HepG2 (cell line): Measurements from ENCODE around the gene ELP5. TPM values are rescaled to one million over a fixed set of nuclear protein-coding genes. Genes with fewer than 3 reads are reported as not detected.

Source experiments
- ATAC-seq: fragments of 200-7000 bp; cut with Tn5 transposase; 3 replicates; pipeline ENCODE4 v1.9.1; 2020; ENCODE audit warnings: mild to moderate bottlenecking, moderate library complexity
- BruUV-seq: library from RNA; stranded (reverse); fragments of 400-500 nt; replicated peaks from 2 replicates; lab custom pipeline; 2021; lab: Mats Ljungman, UMichigan
- CTCF ChIA-PET: fragments of 300-600 bp; formaldehyde crosslinking; extraction: SDS; loops from one replicate; lab custom pipeline; 2021; ENCODE audit warnings: low total read pairs, inconsistent platforms, low intra/inter-chr PET ratio; lab: Yijun Ruan, JAX
- POLR2A ChIA-PET: fragments of 350-600 bp; sonication (Branson Sonifier 250); formaldehyde crosslinking; loops from one replicate; lab custom pipeline; 2020; ENCODE audit warnings: antibody characterized with exemption, inconsistent platforms; lab: Yijun Ruan, JAX
- DNase-seq: peaks from one replicate; pipeline ENCODE4 v3.0.0-alpha.2; 2015; ENCODE audit warnings: low spot score
- FAIRE-seq: peaks from 3 replicates; lab custom pipeline; 2011; peaks lifted over from hg19 to GRCh38; lab: Jason Lieb, UNC
- H2AFZ ChIP-seq: one replicate; pipeline ENCODE4 v1.6.1; 2011; ENCODE audit warnings: low read length, inconsistent platforms
- H3K27ac ChIP-seq: fragments of 300-600 bp; 3 replicates; pipeline ENCODE4 v1.8.0; 2011; ENCODE audit warnings: mixed run types, mild to moderate bottlenecking, mixed read lengths, low read length, inconsistent platforms; ENCODE audit not compliant: insufficient read depth; ENCODE audit errors: extremely low read length
- H3K27me3 ChIP-seq, 2 experiments: fragments of 200-600 bp in 1 of 2; 2 replicates in 1 of 2; 3 replicates in 1 of 2; pipeline versions ENCODE4 v1.6.0 to v1.8.0; 2011; ENCODE audit warnings: low read length in 2 of 2, mild to moderate bottlenecking in 2 of 2, moderate library complexity in 2 of 2, inconsistent platforms in 1 of 2; ENCODE audit not compliant: insufficient read depth in 2 of 2, control insufficient read depth in 1 of 2
- H3K36me3 ChIP-seq, 2 experiments: fragments of 200-600 bp in 1 of 2; replicated peaks in 1 of 2; 2 replicates in 1 of 2; 3 replicates in 1 of 2; pipeline versions ENCODE4 v1.5.1 to v1.8.0; 2011; ENCODE audit warnings: low read length in 2 of 2, inconsistent platforms in 1 of 2; ENCODE audit not compliant: insufficient read depth in 2 of 2, control insufficient read depth in 1 of 2
- H3K4me1 ChIP-seq: 2 replicates; pipeline ENCODE4 v1.5.1; 2012; ENCODE audit warnings: low read length, inconsistent platforms; ENCODE audit not compliant: insufficient read depth
- H3K4me2 ChIP-seq: 2 replicates; pipeline ENCODE4 v1.6.0; 2011; ENCODE audit warnings: low read depth, low read length, inconsistent platforms
- H3K4me3 ChIP-seq, 3 experiments: fragments of 200-600 bp in 1 of 3; sonication (generic), shearing (Covaris generic) in 1 of 3; replicated peaks in 1 of 3; 2 replicates each; pipeline ENCODE4 v1.5.1; 2011 to 2016; ENCODE audit warnings: low read length in 3 of 3, inconsistent platforms in 2 of 3, low read depth in 2 of 3, mild to moderate bottlenecking in 2 of 3, control low read depth in 1 of 3, mixed read lengths in 1 of 3; ENCODE audit not compliant: insufficient read depth in 1 of 3
- H3K79me2 ChIP-seq: one replicate; pipeline ENCODE4 v1.6.1; 2011; ENCODE audit warnings: low read length, inconsistent platforms; ENCODE audit not compliant: insufficient read depth
- H3K9ac ChIP-seq: 2 replicates; pipeline ENCODE4 v1.6.0; 2011; ENCODE audit warnings: mild to moderate bottlenecking, low read depth, low read length, inconsistent platforms; ENCODE audit not compliant: insufficient read depth
- H3K9me3 ChIP-seq: 2 replicates; pipeline ENCODE4 v1.5.1; 2012; ENCODE audit warnings: mild to moderate bottlenecking, low read length
- H4K20me1 ChIP-seq: 2 replicates; pipeline ENCODE4 v1.6.0; 2011; ENCODE audit warnings: inconsistent platforms, mild to moderate bottlenecking, low read length, moderate library complexity; ENCODE audit not compliant: insufficient read depth
- ARNT ChIP-seq: fragments of 450-650 bp; IDR thresholded peaks from 2 replicates; pipeline ENCODE4 v1.6.1; 2017
- ASH2L ChIP-seq: fragments of 300-600, 200-600 bp; sonication (generic); IDR thresholded peaks from 2 replicates; pipeline ENCODE4 v1.7.0; 2017; ENCODE audit warnings: low read depth, mild to moderate bottlenecking, moderate library complexity, mixed read lengths, low read length; ENCODE audit not compliant: insufficient read length
- BRD4 ChIP-seq: sonication (generic); formaldehyde crosslinking; IDR thresholded peaks from 2 replicates; pipeline ENCODE4 v1.4.0; 2020; ENCODE audit warnings: missing genetic modification reagents
- ETV6 ChIP-seq: sonication (generic); formaldehyde crosslinking; conservative IDR thresholded peaks from 2 replicates; pipeline ENCODE4 v1.4.0; 2020; ENCODE audit warnings: missing genetic modification reagents
- GTF3A ChIP-seq: sonication (generic); formaldehyde crosslinking; conservative IDR thresholded peaks from 2 replicates; pipeline ENCODE4 v1.4.0; 2020; ENCODE audit warnings: mild to moderate bottlenecking, missing genetic modification reagents
- HDAC2 ChIP-seq: sonication (generic); formaldehyde crosslinking; IDR thresholded peaks from 2 replicates; pipeline ENCODE4 v1.4.0; 2020; ENCODE audit warnings: missing genetic modification reagents
- ZFP1 ChIP-seq: IDR thresholded peaks from 2 replicates; pipeline ENCODE4 v1.6.1; 2016
- WGBS: methylation state at CpG from one replicate; pipeline ENCODE4 v1.1.6; 2017; ENCODE audit warnings: low lambda C conversion rate; 5-methylcytosine and 5-hydroxymethylcytosine counted together
- in situ Hi-C: cut with HindIII; loops from 2 replicates; pipeline ENCODE4 v1.10.0; 2017; ENCODE audit warnings: low pct_unique_long_range_greater_than_20kb; ENCODE audit not compliant: extremely low pct_ligation_motif_present
- intact Hi-C: fragments of 100-400 bp; cut with micrococcal nuclease; formaldehyde crosslinking; loops from one replicate; pipeline ENCODE4 v1.10.0; 2022; ENCODE audit not compliant: unreplicated experiment
- polyA plus RNA-seq, 8 experiments: library from polyadenylated mRNA; depleted of rRNA in 3 of 8; stranded (reverse) in 7 of 8; unstranded in 1 of 8; fragments of >200 nt; fragmentation: Illumina TruSeq in 4 of 8; extraction: Trizol in 4 of 8; gene quantifications; 2 replicates each; pipeline versions ENCODE4 v1.2.1 to v1.2.3, GENCODE V29; 2011 to 2016; ENCODE audit warnings: low read depth in 4 of 8, missing spikeins in 1 of 8, mixed read lengths in 1 of 8; ENCODE audit not compliant: insufficient read depth in 1 of 8
- total RNA-seq, 5 experiments: library from RNA; depleted of rRNA; stranded (reverse); fragments of >200 nt; fragmentation: Illumina TruSeq; extraction: Trizol; gene quantifications; 2 replicates each; pipeline ENCODE4 v1.2.3, GENCODE V29; 2016; ENCODE audit warnings: low read depth in 1 of 5
- TF ChIP-seq, protein P1 (sequence below): sonication (generic); formaldehyde crosslinking; IDR thresholded peaks from 2 replicates; pipeline ENCODE4 v1.4.0; 2020; ENCODE audit warnings: mild to moderate bottlenecking, missing genetic modification reagents, borderline replicate concordance
- TF ChIP-seq, protein P2 (sequence below): sonication (generic); formaldehyde crosslinking; IDR thresholded peaks from 2 replicates; pipeline ENCODE4 v1.4.0; 2020; ENCODE audit warnings: missing genetic modification reagents
- TF ChIP-seq, protein P3 (sequence below): sonication (generic); formaldehyde crosslinking; IDR thresholded peaks from 2 replicates; pipeline ENCODE4 v1.4.0; 2020; ENCODE audit warnings: missing genetic modification reagents
- TF ChIP-seq, protein P4 (sequence below): sonication (generic); formaldehyde crosslinking; IDR thresholded peaks from 2 replicates; pipeline ENCODE4 v1.9.0; 2021; ENCODE audit warnings: missing genetic modification reagents, borderline replicate concordance

The ELP5 gene
- total and polyA plus RNA-seq, 2 of the 13 experiments (the other 11 are each of a cell fraction or from before 2014, with no cell fraction given), result 67.6 to 69.8 TPM

DNA sequence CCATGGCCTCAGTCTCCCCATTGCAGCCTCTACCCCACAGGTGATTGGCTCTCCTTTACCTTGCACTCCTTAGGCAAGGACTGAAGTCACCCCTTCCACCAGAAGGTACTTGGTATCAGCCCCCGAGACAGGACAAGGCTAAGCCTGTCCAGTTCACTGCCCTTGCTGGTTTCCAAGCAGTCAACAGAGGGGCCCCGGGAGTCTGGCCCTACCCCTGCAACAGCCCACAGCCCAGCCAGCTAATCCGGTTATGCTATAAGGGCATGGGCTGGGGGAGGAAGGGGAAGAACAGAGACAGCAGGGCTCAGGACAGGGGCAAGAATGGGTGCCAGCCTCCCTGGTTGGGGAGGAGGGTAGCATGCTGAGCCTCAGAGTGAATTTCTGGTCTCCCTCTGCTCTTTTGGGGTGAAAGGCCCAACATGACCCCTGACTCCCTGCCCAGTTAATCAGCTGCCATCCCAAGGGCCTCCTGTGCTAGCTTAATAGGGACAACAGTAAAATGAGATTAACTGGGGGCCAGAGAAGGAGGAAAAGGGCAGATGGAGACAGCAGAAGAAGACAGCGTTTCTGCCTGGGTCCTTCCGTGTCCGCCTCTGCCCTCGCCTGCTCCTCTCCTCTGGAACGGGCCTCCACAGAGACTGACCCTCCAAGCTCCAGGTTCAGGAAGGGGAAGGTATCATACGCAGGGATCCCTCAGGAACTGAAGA, 43.1 kb upstream of the ELP5 start:
- DNase-seq (no peak), ATAC-seq (peak; percentile 19; the same call in 2 of the 3 replicates), FAIRE-seq (no peak)
- Histone ChIP-seq H4K20me1 (no peaks in the 10 kb centered on the region), H3K9ac (no peak overlapping the region), H3K27ac (no peak overlapping the region), H3K36me3 (no peaks in the 10 kb centered on the region), H3K27me3 (peaks cover 0 to 9% of the 10 kb centered on the region in 2 experiments; a peak in 2 of 5 replicates), H3K4me2 (no peak overlapping the region), H3K79me2 (no peaks in the 10 kb centered on the region), H3K9me3 (no peaks in the 10 kb centered on the region), H2AFZ (no peak overlapping the region), H3K4me1 (peaks cover 5% of the 10 kb centered on the region), H3K4me3 (no peak overlapping the region)
- BruUV-seq, result no TSS peak
- ChIA-PET CTCF (no interaction called here), POLR2A (no interaction called here)
- intact Hi-C loops, result no loop called here
- whole genome bisulfite sequencing, result 59% methylated on average over 7 of the region's 9 CpGs
- in situ Hi-C loops, result no loop called here
- TF ChIP-seq GTF3A (CRISPR knock-in tag), result no peak
- TF ChIP-seq, protein P1, sequence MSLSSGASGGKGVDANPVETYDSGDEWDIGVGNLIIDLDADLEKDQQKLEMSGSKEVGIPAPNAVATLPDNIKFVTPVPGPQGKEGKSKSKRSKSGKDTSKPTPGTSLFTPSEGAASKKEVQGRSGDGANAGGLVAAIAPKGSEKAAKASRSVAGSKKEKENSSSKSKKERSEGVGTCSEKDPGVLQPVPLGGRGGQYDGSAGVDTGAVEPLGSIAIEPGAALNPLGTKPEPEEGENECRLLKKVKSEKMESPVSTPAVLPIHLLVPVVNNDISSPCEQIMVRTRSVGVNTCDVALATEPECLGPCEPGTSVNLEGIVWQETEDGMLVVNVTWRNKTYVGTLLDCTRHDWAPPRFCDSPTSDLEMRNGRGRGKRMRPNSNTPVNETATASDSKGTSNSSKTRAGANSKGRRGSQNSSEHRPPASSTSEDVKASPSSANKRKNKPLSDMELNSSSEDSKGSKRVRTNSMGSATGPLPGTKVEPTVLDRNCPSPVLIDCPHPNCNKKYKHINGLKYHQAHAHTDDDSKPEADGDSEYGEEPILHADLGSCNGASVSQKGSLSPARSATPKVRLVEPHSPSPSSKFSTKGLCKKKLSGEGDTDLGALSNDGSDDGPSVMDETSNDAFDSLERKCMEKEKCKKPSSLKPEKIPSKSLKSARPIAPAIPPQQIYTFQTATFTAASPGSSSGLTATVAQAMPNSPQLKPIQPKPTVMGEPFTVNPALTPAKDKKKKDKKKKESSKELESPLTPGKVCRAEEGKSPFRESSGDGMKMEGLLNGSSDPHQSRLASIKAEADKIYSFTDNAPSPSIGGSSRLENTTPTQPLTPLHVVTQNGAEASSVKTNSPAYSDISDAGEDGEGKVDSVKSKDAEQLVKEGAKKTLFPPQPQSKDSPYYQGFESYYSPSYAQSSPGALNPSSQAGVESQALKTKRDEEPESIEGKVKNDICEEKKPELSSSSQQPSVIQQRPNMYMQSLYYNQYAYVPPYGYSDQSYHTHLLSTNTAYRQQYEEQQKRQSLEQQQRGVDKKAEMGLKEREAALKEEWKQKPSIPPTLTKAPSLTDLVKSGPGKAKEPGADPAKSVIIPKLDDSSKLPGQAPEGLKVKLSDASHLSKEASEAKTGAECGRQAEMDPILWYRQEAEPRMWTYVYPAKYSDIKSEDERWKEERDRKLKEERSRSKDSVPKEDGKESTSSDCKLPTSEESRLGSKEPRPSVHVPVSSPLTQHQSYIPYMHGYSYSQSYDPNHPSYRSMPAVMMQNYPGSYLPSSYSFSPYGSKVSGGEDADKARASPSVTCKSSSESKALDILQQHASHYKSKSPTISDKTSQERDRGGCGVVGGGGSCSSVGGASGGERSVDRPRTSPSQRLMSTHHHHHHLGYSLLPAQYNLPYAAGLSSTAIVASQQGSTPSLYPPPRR (CRISPR knock-in tag), result no peak
- no peak for TF ChIP-seq ARNT
- no peak for TF ChIP-seq BRD4 (CRISPR knock-in tag)
- TF ChIP-seq, protein P2, sequence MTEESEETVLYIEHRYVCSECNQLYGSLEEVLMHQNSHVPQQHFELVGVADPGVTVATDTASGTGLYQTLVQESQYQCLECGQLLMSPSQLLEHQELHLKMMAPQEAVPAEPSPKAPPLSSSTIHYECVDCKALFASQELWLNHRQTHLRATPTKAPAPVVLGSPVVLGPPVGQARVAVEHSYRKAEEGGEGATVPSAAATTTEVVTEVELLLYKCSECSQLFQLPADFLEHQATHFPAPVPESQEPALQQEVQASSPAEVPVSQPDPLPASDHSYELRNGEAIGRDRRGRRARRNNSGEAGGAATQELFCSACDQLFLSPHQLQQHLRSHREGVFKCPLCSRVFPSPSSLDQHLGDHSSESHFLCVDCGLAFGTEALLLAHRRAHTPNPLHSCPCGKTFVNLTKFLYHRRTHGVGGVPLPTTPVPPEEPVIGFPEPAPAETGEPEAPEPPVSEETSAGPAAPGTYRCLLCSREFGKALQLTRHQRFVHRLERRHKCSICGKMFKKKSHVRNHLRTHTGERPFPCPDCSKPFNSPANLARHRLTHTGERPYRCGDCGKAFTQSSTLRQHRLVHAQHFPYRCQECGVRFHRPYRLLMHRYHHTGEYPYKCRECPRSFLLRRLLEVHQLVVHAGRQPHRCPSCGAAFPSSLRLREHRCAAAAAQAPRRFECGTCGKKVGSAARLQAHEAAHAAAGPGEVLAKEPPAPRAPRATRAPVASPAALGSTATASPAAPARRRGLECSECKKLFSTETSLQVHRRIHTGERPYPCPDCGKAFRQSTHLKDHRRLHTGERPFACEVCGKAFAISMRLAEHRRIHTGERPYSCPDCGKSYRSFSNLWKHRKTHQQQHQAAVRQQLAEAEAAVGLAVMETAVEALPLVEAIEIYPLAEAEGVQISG (CRISPR knock-in tag), result no peak
- no peak for TF ChIP-seq ETV6 (CRISPR knock-in tag)
- TF ChIP-seq HDAC2 (CRISPR knock-in tag), result no peak
- TF ChIP-seq, protein P3, sequence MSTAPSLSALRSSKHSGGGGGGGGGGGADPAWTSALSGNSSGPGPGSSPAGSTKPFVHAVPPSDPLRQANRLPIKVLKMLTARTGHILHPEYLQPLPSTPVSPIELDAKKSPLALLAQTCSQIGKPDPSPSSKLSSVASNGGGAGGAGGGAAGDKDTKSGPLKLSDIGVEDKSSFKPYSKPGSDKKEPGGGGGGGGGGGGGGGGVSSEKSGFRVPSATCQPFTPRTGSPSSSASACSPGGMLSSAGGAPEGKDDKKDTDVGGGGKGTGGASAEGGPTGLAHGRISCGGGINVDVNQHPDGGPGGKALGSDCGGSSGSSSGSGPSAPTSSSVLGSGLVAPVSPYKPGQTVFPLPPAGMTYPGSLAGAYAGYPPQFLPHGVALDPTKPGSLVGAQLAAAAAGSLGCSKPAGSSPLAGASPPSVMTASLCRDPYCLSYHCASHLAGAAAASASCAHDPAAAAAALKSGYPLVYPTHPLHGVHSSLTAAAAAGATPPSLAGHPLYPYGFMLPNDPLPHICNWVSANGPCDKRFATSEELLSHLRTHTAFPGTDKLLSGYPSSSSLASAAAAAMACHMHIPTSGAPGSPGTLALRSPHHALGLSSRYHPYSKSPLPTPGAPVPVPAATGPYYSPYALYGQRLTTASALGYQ (CRISPR knock-in tag), result no peak
- TF ChIP-seq ASH2L, result no peak
- TF ChIP-seq, protein P4, sequence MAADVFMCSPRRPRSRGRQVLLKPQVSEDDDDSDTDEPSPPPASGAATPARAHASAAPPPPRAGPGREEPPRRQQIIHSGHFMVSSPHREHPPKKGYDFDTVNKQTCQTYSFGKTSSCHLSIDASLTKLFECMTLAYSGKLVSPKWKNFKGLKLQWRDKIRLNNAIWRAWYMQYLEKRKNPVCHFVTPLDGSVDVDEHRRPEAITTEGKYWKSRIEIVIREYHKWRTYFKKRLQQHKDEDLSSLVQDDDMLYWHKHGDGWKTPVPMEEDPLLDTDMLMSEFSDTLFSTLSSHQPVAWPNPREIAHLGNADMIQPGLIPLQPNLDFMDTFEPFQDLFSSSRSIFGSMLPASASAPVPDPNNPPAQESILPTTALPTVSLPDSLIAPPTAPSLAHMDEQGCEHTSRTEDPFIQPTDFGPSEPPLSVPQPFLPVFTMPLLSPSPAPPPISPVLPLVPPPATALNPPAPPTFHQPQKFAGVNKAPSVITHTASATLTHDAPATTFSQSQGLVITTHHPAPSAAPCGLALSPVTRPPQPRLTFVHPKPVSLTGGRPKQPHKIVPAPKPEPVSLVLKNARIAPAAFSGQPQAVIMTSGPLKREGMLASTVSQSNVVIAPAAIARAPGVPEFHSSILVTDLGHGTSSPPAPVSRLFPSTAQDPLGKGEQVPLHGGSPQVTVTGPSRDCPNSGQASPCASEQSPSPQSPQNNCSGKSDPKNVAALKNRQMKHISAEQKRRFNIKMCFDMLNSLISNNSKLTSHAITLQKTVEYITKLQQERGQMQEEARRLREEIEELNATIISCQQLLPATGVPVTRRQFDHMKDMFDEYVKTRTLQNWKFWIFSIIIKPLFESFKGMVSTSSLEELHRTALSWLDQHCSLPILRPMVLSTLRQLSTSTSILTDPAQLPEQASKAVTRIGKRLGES (CRISPR knock-in tag), result no peak
- TF ChIP-seq ZFP1 (CRISPR knock-in tag), result no peak
